ENCODE measurements around the gene SNUPN.

DNA sequence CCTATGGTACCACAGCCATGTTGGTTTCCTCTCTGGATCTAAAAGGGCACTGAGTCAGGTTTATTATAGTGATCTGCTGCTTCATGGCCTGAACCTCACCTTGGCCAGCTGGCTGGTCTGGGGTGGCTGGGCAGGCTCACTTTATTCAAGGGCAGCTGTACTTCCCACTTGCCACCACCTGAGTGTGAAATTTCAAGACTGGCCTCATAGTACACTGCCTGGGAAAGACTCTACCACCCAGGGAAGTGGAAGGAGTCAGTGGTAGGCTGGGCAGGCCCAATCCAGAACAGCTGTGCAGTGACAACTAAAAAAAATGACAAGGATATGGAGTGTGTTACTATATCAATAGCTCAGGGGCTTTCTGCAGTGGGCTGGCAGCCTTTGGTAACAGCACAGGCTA, 8.8 kb downstream of the SNUPN start:
- TF ChIP-seq, protein P1, sequence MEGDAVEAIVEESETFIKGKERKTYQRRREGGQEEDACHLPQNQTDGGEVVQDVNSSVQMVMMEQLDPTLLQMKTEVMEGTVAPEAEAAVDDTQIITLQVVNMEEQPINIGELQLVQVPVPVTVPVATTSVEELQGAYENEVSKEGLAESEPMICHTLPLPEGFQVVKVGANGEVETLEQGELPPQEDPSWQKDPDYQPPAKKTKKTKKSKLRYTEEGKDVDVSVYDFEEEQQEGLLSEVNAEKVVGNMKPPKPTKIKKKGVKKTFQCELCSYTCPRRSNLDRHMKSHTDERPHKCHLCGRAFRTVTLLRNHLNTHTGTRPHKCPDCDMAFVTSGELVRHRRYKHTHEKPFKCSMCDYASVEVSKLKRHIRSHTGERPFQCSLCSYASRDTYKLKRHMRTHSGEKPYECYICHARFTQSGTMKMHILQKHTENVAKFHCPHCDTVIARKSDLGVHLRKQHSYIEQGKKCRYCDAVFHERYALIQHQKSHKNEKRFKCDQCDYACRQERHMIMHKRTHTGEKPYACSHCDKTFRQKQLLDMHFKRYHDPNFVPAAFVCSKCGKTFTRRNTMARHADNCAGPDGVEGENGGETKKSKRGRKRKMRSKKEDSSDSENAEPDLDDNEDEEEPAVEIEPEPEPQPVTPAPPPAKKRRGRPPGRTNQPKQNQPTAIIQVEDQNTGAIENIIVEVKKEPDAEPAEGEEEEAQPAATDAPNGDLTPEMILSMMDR (IDR thresholded peaks at IDR 0.05) = no peak
- TF ChIP-seq POLR2A (IDR thresholded peaks at IDR 0.05) = no peak
